HepG2 (cell line): Measurements from ENCODE around the gene MAP3K19. TPM values are rescaled to one million over a fixed set of nuclear protein-coding genes. Genes with fewer than 3 reads are reported as not detected.
A peak's percentile ranks its signal among the peaks of the same experiment; 100 is the strongest.

Experiments used
- BRCA1 ChIP-seq: sonication (generic); formaldehyde crosslinking; IDR thresholded peaks from 2 replicates; pipeline ENCODE4 v1.4.0; 2020; ENCODE audit warnings: missing genetic modification reagents
- NFKB2 ChIP-seq: sonication (generic); formaldehyde crosslinking; IDR thresholded peaks from 2 replicates; pipeline ENCODE4 v1.4.0; 2020; ENCODE audit warnings: missing genetic modification reagents, borderline replicate concordance
- PAXIP1 ChIP-seq: sonication (generic); formaldehyde crosslinking; conservative IDR thresholded peaks from 2 replicates; pipeline ENCODE4 v1.4.0; 2020; ENCODE audit warnings: mild to moderate bottlenecking, missing genetic modification reagents, moderate library complexity
- PLSCR1 ChIP-seq: sonication (generic); formaldehyde crosslinking; IDR thresholded peaks from 2 replicates; pipeline ENCODE4 v1.5.0; 2020; ENCODE audit warnings: missing genetic modification reagents, mild to moderate bottlenecking, borderline replicate concordance
- TCF7 ChIP-seq: sonication (generic); IDR thresholded peaks from 2 replicates; pipeline ENCODE4 v1.6.1; 2016; ENCODE audit warnings: antibody characterized with exemption, low read depth
- ZBTB2 ChIP-seq: sonication (generic); formaldehyde crosslinking; IDR thresholded peaks from 2 replicates; pipeline ENCODE4 v1.8.0; 2022; ENCODE audit warnings: low read depth, missing genetic modification reagents
- ZBTB37 ChIP-seq: sonication (generic); formaldehyde crosslinking; IDR thresholded peaks from 2 replicates; pipeline ENCODE4 v1.4.0; 2020; ENCODE audit warnings: mild to moderate bottlenecking, missing genetic modification reagents
- polyA plus RNA-seq, 8 experiments: library from polyadenylated mRNA; depleted of rRNA in 3 of 8; stranded (reverse) in 7 of 8; unstranded in 1 of 8; fragments of >200 nt; fragmentation: Illumina TruSeq in 4 of 8; extraction: Trizol in 4 of 8; gene quantifications; 2 replicates each; pipeline versions ENCODE4 v1.2.1 to v1.2.3, GENCODE V29; 2011 to 2016; ENCODE audit warnings: low read depth in 4 of 8, missing spikeins in 1 of 8, mixed read lengths in 1 of 8; ENCODE audit not compliant: insufficient read depth in 1 of 8
- total RNA-seq, 5 experiments: library from RNA; depleted of rRNA; stranded (reverse); fragments of >200 nt; fragmentation: Illumina TruSeq; extraction: Trizol; gene quantifications; 2 replicates each; pipeline ENCODE4 v1.2.3, GENCODE V29; 2016; ENCODE audit warnings: low read depth in 1 of 5

Gene MAP3K19
- total and polyA plus RNA-seq, 2 of the 13 experiments (the other 11 are each of a cell fraction or from before 2014, with no cell fraction given): not detected

- TF ChIP-seq PAXIP1 (CRISPR knock-in tag) (0 out of 2 replicates have a peak, but pooled peaks have one; percentile 24), BRCA1 (CRISPR knock-in tag) (no peak), PLSCR1 (CRISPR knock-in tag) (no peak), ZBTB37 (0 out of 2 replicates have a peak, but pooled peaks have one; percentile 32), NFKB2 (CRISPR knock-in tag) (no peak), TCF7 (peak; percentile 67; the same call in 1 of the 2 replicates), ZBTB2 (CRISPR knock-in tag) (no peak)
Observed at GRCh38 chr2:135029481-135030134, 17.6 kb downstream of the MAP3K19 start (continued).
